Measurements from ENCODE around the gene CIROP.
"Not testable (repeated sequence)": the region's sequence is repeated elsewhere in the genome, so short reads cannot be mapped to it uniquely, and the experiment has no call there.

Gene CIROP

DNA sequence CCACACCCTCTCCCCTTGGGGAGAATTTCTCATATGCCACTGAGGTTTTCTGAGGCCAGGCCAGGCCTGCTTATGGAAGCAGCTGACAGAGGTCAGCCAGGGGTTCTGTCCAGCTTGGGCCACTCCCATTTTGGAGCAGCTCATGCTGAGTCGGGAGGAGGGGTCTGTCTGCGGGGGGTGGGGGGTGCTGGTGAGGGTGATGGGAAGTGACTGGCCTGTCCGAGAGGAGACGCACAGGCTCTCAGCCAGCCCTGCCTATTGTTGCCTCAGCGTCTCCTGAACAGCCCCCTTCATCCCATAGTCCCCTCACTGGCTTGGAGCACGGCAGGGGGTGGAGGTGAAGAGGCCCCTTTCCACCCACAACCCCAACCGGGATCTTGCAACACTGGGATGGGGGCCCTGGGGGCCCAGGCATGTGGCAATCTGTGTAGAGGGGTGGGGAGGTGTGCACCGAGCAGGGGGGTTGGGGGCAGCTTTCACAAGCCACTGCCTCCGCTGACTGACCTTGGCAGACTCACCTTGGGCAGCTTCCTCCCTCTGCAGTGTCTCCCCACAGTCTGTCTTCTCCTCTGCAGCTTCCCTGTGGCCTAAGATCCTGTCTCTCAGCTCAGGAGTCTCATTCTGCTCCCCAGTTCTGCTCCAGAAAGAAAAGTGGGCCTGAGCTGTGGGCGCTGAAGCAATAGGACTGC lies 8.8 kb upstream of the CIROP start:
- DNase-seq = no peak

DNA sequence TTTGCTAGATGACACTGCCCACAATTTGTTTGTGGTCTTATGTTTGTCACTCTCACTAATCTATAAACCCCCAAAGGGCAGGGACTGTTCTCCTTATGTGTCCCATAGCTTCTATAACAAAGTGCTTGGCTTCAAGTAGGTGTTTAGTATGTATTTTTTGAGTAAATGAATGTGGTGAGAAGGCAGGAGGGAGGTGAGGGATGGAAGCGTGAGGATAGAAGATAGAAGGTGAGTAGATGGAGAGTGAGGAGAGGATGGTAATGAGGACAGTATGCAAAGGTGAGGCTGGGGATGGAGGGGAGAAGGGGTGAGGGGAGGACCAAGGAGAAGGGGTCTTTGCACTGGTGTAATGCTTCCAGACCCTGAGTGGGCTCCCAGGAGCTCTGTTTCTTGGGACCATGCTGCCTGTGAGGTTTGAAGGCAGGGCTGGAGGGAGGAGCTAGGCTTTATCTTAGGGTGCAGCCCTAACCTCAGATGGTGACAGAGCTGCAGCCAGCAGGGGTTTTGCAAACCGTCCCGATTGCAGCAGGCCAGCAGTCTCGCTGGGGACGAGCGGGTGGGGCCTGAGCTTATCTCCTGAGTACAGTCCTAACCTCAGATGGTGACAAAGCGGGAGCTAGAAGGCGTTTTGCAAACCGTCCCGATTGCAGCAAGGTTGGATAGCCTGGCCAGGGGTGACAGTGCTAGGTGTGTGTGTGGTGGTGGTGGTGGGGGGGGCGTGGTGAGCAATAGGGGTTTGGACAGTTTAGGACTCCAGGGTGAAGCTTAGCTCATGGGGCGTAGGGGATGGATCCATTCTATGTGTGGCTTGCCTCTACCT lies 7.8 kb upstream of the CIROP start:
- no peak for DNase-seq

GRCh38 chr14:23110579-23111365 lies 6.0 kb upstream of the CIROP start:
- DNase-seq = no peak

- no peak for DNase-seq
Observed at GRCh38 chr14:23109769-23110168, 5.0 kb upstream of the CIROP start.

DNA sequence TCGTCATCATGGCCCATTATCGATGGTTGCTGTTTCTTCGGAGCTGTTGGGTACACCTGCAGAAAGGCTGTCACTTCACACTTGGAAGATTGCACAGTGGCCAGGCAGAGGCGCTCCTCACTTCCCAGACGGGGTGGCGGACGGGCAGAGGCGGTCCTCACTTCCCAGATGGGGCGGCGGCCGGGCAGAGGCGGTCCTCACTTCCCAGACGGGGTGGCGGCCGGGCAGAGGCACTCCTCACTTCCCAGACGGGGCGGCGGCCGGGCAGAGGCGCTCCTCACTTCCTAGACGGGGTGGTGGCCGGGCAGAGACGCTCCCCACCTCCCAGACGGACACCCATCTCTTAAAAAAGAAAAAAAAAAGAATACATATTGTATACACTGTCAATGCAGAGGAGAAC lies 3.4 kb upstream of the CIROP start:
- not testable (repeated sequence) for DNase-seq

DNA sequence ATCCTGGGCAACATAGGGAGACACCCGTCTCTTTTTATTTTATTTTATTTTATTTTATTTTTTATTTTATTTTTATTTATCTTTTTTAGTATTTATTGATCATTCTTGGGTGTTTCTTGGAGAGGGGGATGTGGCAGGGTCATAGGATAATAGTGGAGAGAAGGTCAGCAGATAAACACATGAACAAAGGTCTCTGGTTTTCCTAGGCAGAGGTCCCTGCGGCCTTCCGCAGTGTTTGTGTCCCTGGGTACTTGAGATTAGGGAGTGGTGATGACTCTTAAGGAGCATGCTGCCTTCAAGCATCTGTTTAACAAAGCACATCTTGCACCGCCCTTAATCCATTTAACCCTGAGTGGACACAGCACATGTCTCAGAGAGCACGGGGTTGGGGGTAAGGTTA lies 2.8 kb upstream of the CIROP start:
- DNase-seq = not testable (repeated sequence)

DNA sequence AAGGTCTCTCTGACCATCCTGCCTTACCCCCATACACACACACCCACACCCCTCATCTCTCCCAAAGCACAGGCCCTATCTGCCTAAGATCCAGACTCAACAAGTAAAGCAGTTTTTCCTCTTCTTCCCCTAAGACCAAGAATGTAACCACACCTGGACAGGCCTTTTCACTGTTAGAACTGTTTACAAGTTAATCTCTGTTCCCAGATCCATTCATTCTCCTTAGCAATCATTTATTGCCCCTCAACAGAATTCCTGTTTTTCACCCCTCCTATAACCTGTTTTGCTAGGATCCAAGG lies 1.9 kb upstream of the CIROP start:
- no peak for DNase-seq

- no peak for DNase-seq
Observed at GRCh38 chr14:23105348-23105824, 597 bp upstream of the CIROP start.

GRCh38 chr14:23104070-23104590 lies 659 bp downstream of the CIROP start:
- DNase-seq = no peak

DNA sequence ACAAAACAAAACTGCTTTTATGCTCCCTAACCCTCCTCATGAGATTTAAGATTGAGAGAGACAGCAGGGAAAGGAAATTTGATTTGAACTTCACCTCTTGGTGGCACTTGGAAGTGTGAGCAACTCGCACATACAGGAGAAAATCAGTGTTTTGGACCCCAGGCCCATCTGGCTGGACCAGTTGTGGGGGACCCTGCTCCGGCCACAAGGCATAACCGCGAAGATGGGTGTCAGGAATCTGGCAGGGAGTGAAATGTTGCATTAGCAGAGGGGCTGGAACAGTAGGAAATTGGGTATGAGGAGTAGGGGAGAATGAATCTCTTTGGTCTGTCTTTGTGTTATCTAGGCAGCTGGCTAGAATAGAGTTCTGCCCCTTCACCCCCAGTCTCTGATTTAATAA lies 1.2 kb downstream of the CIROP start:
- no peak for DNase-seq

DNA sequence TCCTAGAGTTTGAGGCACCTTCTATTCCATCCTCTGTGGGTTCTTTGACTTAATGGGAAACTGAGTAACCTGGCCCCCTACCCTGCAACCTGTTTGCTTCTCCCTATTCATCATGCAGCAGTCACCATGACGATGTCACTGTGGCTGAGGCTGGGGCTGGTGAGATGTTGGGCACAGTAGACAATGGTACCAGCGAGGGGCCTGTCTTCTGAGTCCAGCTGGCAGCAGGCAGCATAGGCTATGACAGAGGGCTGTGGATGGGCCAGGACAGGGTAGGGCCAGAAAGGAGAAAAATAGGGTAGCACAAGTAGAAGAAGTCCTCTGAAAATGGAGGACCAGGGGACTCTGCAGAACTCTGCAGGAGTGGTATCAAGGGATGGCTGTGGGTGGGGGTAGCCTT lies 2.0 kb downstream of the CIROP start:
- no peak for DNase-seq

DNA sequence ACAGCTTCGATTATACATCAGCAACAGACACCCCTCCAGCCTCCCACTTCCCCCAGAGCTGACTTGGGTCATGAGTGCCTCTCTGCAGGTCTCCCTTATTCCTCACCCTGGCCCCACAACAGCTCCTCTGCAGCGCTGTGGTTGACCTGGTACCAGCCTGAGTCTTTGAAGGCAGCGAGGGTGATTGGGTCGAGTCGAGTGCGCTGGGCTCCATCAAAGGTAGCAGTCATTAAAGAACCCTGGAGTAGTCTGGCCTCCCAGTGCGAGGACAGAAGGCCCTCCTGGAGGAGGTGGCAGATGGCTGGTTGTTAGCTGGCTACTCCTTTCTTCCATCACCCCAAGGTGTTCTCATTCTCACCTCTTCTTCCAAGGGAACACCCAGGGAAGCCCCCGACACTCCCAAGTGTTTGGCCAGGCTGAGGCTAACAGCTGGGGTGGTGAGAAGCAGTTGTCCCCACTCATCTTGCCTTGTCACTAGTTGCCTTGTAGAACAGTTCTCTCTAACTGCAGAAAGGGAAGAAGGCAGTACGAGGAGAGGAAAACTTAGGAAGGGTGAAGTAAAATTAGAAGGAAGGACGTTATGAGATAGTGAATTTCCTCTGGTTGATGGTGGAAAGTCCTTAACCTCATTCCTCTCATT lies 2.7 kb downstream of the CIROP start:
- DNase-seq = no peak

- no peak for DNase-seq
Observed at GRCh38 chr14:23101213-23101970, 3.4 kb downstream of the CIROP start.

DNA sequence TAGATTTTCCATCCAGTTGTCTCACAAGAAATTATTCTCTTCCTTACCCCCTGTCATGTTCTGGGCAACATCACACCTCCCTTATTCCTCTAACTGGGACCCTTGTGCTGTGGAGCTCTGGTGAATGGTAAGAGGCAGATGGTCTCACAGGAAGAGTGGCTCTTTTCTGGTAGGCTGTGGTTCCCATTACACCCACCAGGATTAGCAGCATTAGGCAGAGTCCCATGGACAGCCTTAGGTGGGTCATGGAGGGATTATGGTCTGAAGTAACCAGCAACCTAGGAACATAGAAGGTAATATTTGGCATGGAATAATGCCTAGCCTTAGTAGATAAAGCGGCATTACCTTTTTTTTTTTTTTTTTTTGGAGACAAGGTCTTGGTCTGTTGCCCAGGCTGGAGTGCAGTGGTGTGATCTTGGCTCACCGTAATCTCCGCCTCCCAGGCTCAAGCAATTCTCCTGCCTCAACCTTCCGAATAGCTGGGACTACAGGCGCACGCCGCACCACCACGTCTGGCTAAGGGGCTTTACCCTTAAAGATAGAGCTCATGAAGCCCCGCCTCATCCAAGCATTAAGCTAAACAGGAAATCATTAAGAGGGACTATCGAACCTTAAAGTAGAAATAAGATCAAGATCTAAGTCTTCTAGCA lies 5.5 kb downstream of the CIROP start:
- DNase-seq = no peak

GRCh38 chr14:23097786-23098185 lies 7.0 kb downstream of the CIROP start:
- DNase-seq = no peak

GRCh38 chr14:23095196-23096108 lies 9.3 kb downstream of the CIROP start, which contains the start of gene C14orf119:
C14orf119 (plus strand) TSS chr14:23095505; CDS start chr14:23097659, 2,154 bp downstream.
- DNase-seq = no peak

- no peak for DNase-seq
Observed at GRCh38 chr14:23094666-23095195, 10.1 kb downstream of the CIROP start, which contains the start of gene ACIN1. ACIN1 (minus strand) TSS chr14:23095136; CDS start chr14:23095112, 24 bp downstream.

DNA sequence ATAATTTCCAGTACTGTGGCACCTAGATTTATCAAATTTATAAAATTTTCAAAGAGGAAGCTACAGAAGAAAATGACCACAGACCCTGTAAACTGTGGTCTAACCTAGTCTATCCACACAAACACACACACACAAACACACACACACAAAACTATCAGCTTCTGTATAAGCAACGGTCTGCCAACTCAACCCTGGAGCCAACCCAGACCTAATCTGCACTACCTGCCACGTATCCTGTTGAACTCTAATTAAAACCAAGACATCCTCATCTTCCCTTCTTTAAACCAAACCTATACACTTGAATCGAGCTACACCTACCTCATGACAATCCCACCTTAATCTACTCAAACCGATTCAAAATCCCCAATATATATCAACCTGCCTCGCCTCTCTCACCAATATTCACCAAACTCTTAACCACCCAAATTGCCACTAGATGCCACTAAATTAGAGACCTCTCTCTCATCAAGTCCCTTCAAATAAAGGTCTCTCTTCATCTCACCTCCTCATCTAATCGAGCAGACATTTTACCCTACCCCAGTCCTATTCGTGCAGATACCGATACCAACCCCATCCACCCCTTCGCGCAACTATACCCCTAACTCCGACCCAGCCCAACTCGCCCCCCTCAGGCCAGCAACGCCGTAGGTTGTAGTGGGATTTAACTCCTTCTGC lies 10.7 kb downstream of the CIROP start:
- DNase-seq = no peak

DNA sequence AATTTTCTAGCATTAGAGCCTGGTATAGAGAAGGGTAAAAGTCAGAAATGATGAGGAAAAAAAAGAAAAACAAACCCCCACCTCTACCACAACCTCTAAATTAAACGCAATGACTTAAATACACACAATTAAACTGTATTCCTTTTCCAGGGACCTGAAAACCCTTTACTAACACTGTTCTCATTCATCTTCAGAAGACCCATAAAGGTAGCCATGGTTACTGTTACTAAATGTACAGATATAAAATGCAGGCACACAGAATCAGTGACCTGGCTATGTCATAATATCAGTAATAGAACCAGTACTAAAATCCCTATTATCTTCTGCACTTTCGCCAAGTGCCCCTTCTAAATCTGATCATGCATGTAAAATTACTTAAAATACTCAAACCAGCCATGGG lies 11.3 kb downstream of the CIROP start:
- no peak for DNase-seq
